Kidney (tissue), 14 donors: ENCODE measurements around the gene HNRNPUL1. TPM values are rescaled to one million over a fixed set of nuclear protein-coding genes. Genes with fewer than 3 reads are reported as not detected.

ENCODE experiments used
- DNase-seq, 5 donors: peaks; one replicate each; pipeline ENCODE4 v3.0.0-alpha.2; 2013 to 2020
- FAIRE-seq: peaks from 2 replicates; lab custom pipeline; 2012; peaks lifted over from hg19 to GRCh38; lab: Jason Lieb, UNC
- H3K27ac ChIP-seq, 2 donors: one replicate each; pipeline ENCODE4 v1.7.0; 2013; ENCODE audit warnings: low read depth in 2 of 2, low read length in 2 of 2, inconsistent platforms in 1 of 2
- H3K27me3 ChIP-seq: one replicate; pipeline ENCODE4 v1.7.1; 2013; ENCODE audit warnings: low read length, inconsistent platforms; ENCODE audit not compliant: control insufficient read depth, insufficient read depth
- H3K36me3 ChIP-seq, 3 donors: one replicate each; pipeline versions ENCODE4 v1.7.0 to v1.7.1; 2013; ENCODE audit warnings: low read length in 3 of 3, control low read depth in 1 of 3, inconsistent platforms in 1 of 3; ENCODE audit not compliant: insufficient read depth in 3 of 3, control insufficient read depth in 2 of 3
- H3K4me1 ChIP-seq, 3 donors: one replicate each; pipeline versions ENCODE4 v1.7.0 to v1.7.1; 2013; ENCODE audit warnings: low read length in 3 of 3, inconsistent platforms in 1 of 3, low read depth in 1 of 3; ENCODE audit not compliant: control insufficient read depth in 2 of 3, insufficient read depth in 2 of 3
- H3K4me3 ChIP-seq, 3 donors: one replicate each; pipeline versions ENCODE4 v1.7.0 to v1.8.1; 2013; ENCODE audit warnings: low read length in 3 of 3, control low read depth in 1 of 3, inconsistent platforms in 1 of 3
- H3K9ac ChIP-seq, 3 donors: one replicate each; pipeline versions ENCODE4 v1.7.0 to v1.7.1; 2013; ENCODE audit warnings: low read length in 3 of 3, control low read depth in 1 of 3, inconsistent platforms in 1 of 3
- H3K9me3 ChIP-seq, 3 donors: one replicate each; pipeline versions ENCODE4 v1.7.0 to v1.7.1; 2013; ENCODE audit warnings: low read length in 3 of 3, control low read depth in 1 of 3, inconsistent platforms in 1 of 3; ENCODE audit not compliant: control insufficient read depth in 2 of 3, insufficient read depth in 1 of 3
- CTCF ChIP-seq: IDR thresholded peaks from 3 replicates; pipeline ENCODE4 v1.5.1; 2012; ENCODE audit warnings: mild to moderate bottlenecking, moderate library complexity, borderline replicate concordance; ENCODE audit not compliant: insufficient read depth; ENCODE audit errors: extremely low read depth
- intact Hi-C: fragments of 100-400 bp; cut with DNase I; formaldehyde crosslinking; loops from one replicate; pipeline ENCODE4 v1.11.1; 2022
- polyA plus RNA-seq: library from polyadenylated mRNA; stranded (reverse); fragments of 350-450 nt; fragmentation: Illumina TruSeq; extraction: RNeasy Lipid Tissue Mini Kit (QIAGEN cat#74804); gene quantifications from one replicate; pipeline ENCODE4 v1.2.3, GENCODE V29; 2014; ENCODE audit warnings: low read depth, low replicate concordance; ENCODE audit not compliant: insufficient read depth
- total RNA-seq: library from RNA; stranded (reverse); fragmentation: NEBNext Ultra II Directional; extraction: Animal tissue kit (Norgen Biotek cat#: 25700); gene quantifications from one replicate; pipeline ENCODE4 v1.2.1, GENCODE V29; 2021
- donor health status: control.
- donor health status: control.
- donor health status: control.
- donor health status: control.
- donor health status: control.
- donor health status: DM: yes; HTN: yes; CAD: no.
- donor health status: Normal renal cell carcinoma (clear cell type).

Gene HNRNPUL1
- total and polyA plus RNA-seq, 2 donors from 2014 or later = 51.0 to 182 TPM

DNA sequence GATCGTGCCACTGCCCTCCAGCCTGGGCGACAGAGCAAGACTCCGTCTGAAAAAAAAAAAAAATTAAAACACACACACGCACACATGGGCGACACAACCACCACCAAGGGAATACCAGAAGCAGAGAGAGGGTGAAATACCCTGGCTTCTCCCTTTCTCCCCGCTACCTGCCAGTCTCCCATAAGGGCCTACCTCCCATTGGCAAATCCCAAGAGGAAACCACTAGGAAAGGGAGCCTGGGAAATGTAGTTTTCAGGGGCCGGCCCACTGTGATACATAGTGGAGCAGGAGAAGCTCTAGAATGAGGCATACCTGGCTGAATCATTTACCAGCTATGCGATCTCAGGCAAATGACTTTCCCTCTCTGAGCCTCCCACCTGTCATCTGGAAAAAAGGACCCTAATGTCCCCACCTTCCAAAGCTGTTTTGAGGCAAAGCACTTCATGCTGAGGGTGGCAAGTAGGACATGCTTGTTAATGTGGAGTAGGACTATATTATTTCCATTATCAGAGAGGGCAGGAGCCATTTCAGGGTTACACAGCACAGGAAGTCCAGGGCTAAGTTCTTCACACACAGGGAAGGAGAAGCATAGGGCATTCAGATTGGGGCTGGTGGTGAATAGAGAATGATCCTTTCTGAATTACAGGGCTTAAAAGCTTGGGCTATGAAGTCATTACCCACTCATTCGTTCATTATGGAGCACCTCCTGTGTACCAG lies 14.3 kb upstream of the HNRNPUL1 start:
- FAIRE-seq (no peak), DNase-seq (no peak)
- no peak for TF ChIP-seq CTCF
- H3K9me3 ChIP-seq = no peaks in the 10 kb centered on the region
- no peak overlapping the region for H3K27ac ChIP-seq
- H3K27me3 ChIP-seq = no peaks in the 10 kb centered on the region
- no peak overlapping the region for H3K4me3 ChIP-seq
- peaks cover 0 to 4% (median 0%) of the 10 kb centered on the region in 3 donors for H3K4me1 ChIP-seq
- intact Hi-C loops = no loop called here
- H3K36me3 ChIP-seq = peaks cover 5 to 7% (median 5%) of the 10 kb centered on the region in 3 donors
- H3K9ac ChIP-seq = no peak overlapping the region

- Histone ChIP-seq H3K27me3 (no peaks in the 10 kb centered on the region), H3K9me3 (no peaks in the 10 kb centered on the region), H3K9ac (no peak overlapping the region), H3K36me3 (peaks cover 2 to 6% (median 6%) of the 10 kb centered on the region in 3 donors), H3K27ac (no peak overlapping the region), H3K4me1 (peaks cover 0 to 4% (median 0%) of the 10 kb centered on the region in 3 donors), H3K4me3 (no peak overlapping the region)
- FAIRE-seq (no peak), DNase-seq (no peak)
- no peak for TF ChIP-seq CTCF
- intact Hi-C loops = no loop called here
Observed at GRCh38 chr19:41253660-41254059, 10.5 kb upstream of the HNRNPUL1 start.

- peaks cover 0 to 4% (median 0%) of the 10 kb centered on the region in 3 donors for H3K4me1 ChIP-seq
- intact Hi-C loops = loop anchor here (5.0 kb wide), 1 partner anchor 53 kb away; no protein-coding TSS in a partner anchor
- H3K27me3 ChIP-seq = no peaks in the 10 kb centered on the region
- DNase-seq = no peak
- H3K9ac ChIP-seq = no peak overlapping the region
- peaks cover 0 to 3% (median 0%) of the 10 kb centered on the region in 3 donors for H3K9me3 ChIP-seq
- no peak overlapping the region for H3K27ac ChIP-seq
- peaks cover 0 to 2% (median under 1%) of the 10 kb centered on the region in 3 donors for H3K36me3 ChIP-seq
- no peak for TF ChIP-seq CTCF
- no peak overlapping the region for H3K4me3 ChIP-seq
- FAIRE-seq = no peak
Observed at GRCh38 chr19:41255171-41255570, 9.0 kb upstream of the HNRNPUL1 start.
